ENCODE results near the gene TMTC4. TPM values are rescaled to one million over a fixed set of nuclear protein-coding genes. Genes with fewer than 3 reads are reported as not detected.

The TMTC4 gene
- 38.5 and 44.2 TPM in 2 replicates for total RNA-seq

GRCh38 chr13:100674572-100674871 is at the start of gene TMTC4:
Gene TMTC4 (minus strand): TSS chr13:100674795. CDS start chr13:100670362, 4,433 bp downstream.

GRCh38 chr13:100588331-100589177 is 86.0 kb downstream of the TMTC4 start, which contains the start of gene GGACT:
Gene GGACT (minus strand): TSS chr13:100588789. CDS start chr13:100532591, 56,198 bp downstream.

Other genes starting within 250 kb of the TMTC4 start
- gene GGACT, start 86.0 kb downstream of the TMTC4 start, total RNA-seq = 5.8 and 5.9 TPM in 2 replicates